A673 (cell line): ENCODE data around the gene RAN.

ENCODE experiments used
- CTCF ChIP-seq: fragments of 300-800, 200-600 bp; sonication (generic); conservative IDR thresholded peaks from 2 replicates; pipeline ENCODE4 v1.5.1; 2017; ENCODE audit warnings: low read depth, mild to moderate bottlenecking, antibody characterized with exemption, low read length, moderate library complexity, mixed read lengths
- EZH2 ChIP-seq: fragments of 200-600 bp; sonication (generic); IDR thresholded peaks from 2 replicates; pipeline ENCODE4 v1.6.1; 2017; ENCODE audit warnings: borderline replicate concordance, low read depth, mild to moderate bottlenecking, mixed read lengths, antibody characterized with exemption, low read length; ENCODE audit not compliant: poor library complexity, severe bottlenecking

- TF ChIP-seq CTCF (no peak), EZH2 (no peak)
Measured at GRCh38 chr12:130920723-130921381, 49.0 kb downstream of the RAN start.
